ENCODE data around the gene TTC33. TPM values are rescaled to one million over a fixed set of nuclear protein-coding genes. Genes with fewer than 3 reads are reported as not detected.

Gene TTC33
- total RNA-seq, 2 donors from 2014 or later = 13.5 to 19.3 TPM

- Histone ChIP-seq H3K9me3 (ENCODE audit: control insufficient read depth, low read length) (no peaks in the 10 kb centered on the region), H3K4me3 (ENCODE audit: low read length) (no peak overlapping the region), H3K27me3 (ENCODE audit: control insufficient read depth, insufficient read depth, low read length, poor library complexity, severe bottlenecking) (no peaks in the 10 kb centered on the region), H3K36me3 (ENCODE audit: control insufficient read depth, insufficient read depth, low read length) (no peaks in the 10 kb centered on the region), H3K27ac (ENCODE audit: low read depth, low read length) (no peak overlapping the region), H3K9ac (ENCODE audit: extremely low read depth, low read length, poor library complexity, severe bottlenecking) (no peak overlapping the region), H3K4me1 (ENCODE audit: control insufficient read depth, insufficient read depth, low read length) (no peaks in the 10 kb centered on the region)
- no peaks in the 10 kb centered on the region for H3K36me3 Mint-ChIP-seq (ENCODE audit: low read depth)
- 90 to 100% methylated on average over 1 to 3 of the region's 3 CpGs for WGBS, 2 experiments (ENCODE audit: insufficient coverage in 1 of 2, insufficient read length in 1 of 2)
- H3K27me3 Mint-ChIP-seq (ENCODE audit: insufficient read depth) = no peaks in the 10 kb centered on the region
- TF ChIP-seq CTCF (conservative IDR thresholded peaks at IDR 0.05) = no peak
- no peaks in the 10 kb centered on the region for H3K4me1 Mint-ChIP-seq
- H3K9me3 Mint-ChIP-seq = no peaks in the 10 kb centered on the region
- H3K4me3 Mint-ChIP-seq = no peak overlapping the region
- no peak for DNase-seq
- no peak overlapping the region for H3K27ac Mint-ChIP-seq
Observed at GRCh38 chr5:40499518-40500273, 256.1 kb downstream of the TTC33 start.

- Histone ChIP-seq H3K27ac (ENCODE audit: low read depth, low read length) (no peak overlapping the region), H3K4me1 (ENCODE audit: control insufficient read depth, insufficient read depth, low read length) (no peaks in the 10 kb centered on the region), H3K4me3 (ENCODE audit: low read length) (no peak overlapping the region), H3K36me3 (ENCODE audit: control insufficient read depth, insufficient read depth, low read length) (no peaks in the 10 kb centered on the region), H3K9me3 (ENCODE audit: control insufficient read depth, low read length) (no peaks in the 10 kb centered on the region), H3K9ac (ENCODE audit: extremely low read depth, low read length, poor library complexity, severe bottlenecking) (no peak overlapping the region), H3K27me3 (ENCODE audit: control insufficient read depth, insufficient read depth, low read length, poor library complexity, severe bottlenecking) (no peaks in the 10 kb centered on the region)
- H3K9me3 Mint-ChIP-seq = no peaks in the 10 kb centered on the region
- H3K27ac Mint-ChIP-seq = no peak overlapping the region
- no peaks in the 10 kb centered on the region for H3K4me1 Mint-ChIP-seq
- H3K27me3 Mint-ChIP-seq (ENCODE audit: insufficient read depth) = no peaks in the 10 kb centered on the region
- 84 to 88% methylated on average over 2 of the region's 2 CpGs for WGBS, 2 experiments (ENCODE audit: insufficient coverage in 1 of 2, insufficient read length in 1 of 2)
- no peak for DNase-seq
- TF ChIP-seq CTCF (conservative IDR thresholded peaks at IDR 0.05) = no peak
- H3K4me3 Mint-ChIP-seq = no peak overlapping the region
- no peaks in the 10 kb centered on the region for H3K36me3 Mint-ChIP-seq (ENCODE audit: low read depth)
Observed at GRCh38 chr5:40499007-40499406, 256.8 kb downstream of the TTC33 start.

GRCh38 chr5:40497573-40497972, 258.2 kb downstream of the TTC33 start:
- TF ChIP-seq CTCF (conservative IDR thresholded peaks at IDR 0.05) = no peak
- 84 to 100% methylated on average over 1 of the region's 1 CpG for WGBS, 2 experiments (ENCODE audit: insufficient coverage in 1 of 2, insufficient read length in 1 of 2)
- H3K9me3 Mint-ChIP-seq = no peaks in the 10 kb centered on the region
- Histone ChIP-seq H3K27me3 (ENCODE audit: control insufficient read depth, insufficient read depth, low read length, poor library complexity, severe bottlenecking) (no peaks in the 10 kb centered on the region), H3K36me3 (ENCODE audit: control insufficient read depth, insufficient read depth, low read length) (no peaks in the 10 kb centered on the region), H3K9me3 (ENCODE audit: control insufficient read depth, low read length) (no peaks in the 10 kb centered on the region), H3K4me1 (ENCODE audit: control insufficient read depth, insufficient read depth, low read length) (no peaks in the 10 kb centered on the region), H3K9ac (ENCODE audit: extremely low read depth, low read length, poor library complexity, severe bottlenecking) (no peak overlapping the region), H3K27ac (ENCODE audit: low read depth, low read length) (no peak overlapping the region), H3K4me3 (ENCODE audit: low read length) (no peak overlapping the region)
- no peaks in the 10 kb centered on the region for H3K27me3 Mint-ChIP-seq (ENCODE audit: insufficient read depth)
- H3K36me3 Mint-ChIP-seq (ENCODE audit: low read depth) = no peaks in the 10 kb centered on the region
- no peak for DNase-seq
- H3K27ac Mint-ChIP-seq = no peak overlapping the region
- H3K4me3 Mint-ChIP-seq = no peak overlapping the region
- no peaks in the 10 kb centered on the region for H3K4me1 Mint-ChIP-seq

Data from endodermal cell (in vitro differentiated cells).